OCI-LY7 (cell line): ENCODE measurements around the gene MRPL46. TPM values are rescaled to one million over a fixed set of nuclear protein-coding genes. Genes with fewer than 3 reads are reported as not detected.

Experiments used
- BruUV-seq: library from RNA; stranded (reverse); fragments of 400-500 nt; replicated peaks from 2 replicates; lab custom pipeline; 2021; lab: Mats Ljungman, UMichigan
- CTCF ChIA-PET: fragments of 300-600 bp; sonication (Branson Sonifier 250); formaldehyde crosslinking; loops from one replicate; lab custom pipeline; 2022; ENCODE audit warnings: antibody characterized with exemption; ENCODE audit not compliant: unreplicated experiment; lab: Charles Lee
- POLR2A ChIA-PET: fragments of 300-600 bp; sonication (Branson Sonifier 250); formaldehyde crosslinking; loops from one replicate; lab custom pipeline; 2022; ENCODE audit warnings: antibody characterized with exemption; lab: Charles Lee
- DNase-seq: peaks from one replicate; pipeline ENCODE4 v3.0.0-alpha.2; 2015; ENCODE audit warnings: low spot score
- H2AFZ ChIP-seq: fragments of 200-600 bp; sonication (generic), shearing (Covaris generic); 2 replicates; pipeline ENCODE4 v1.6.1; 2014; ENCODE audit warnings: mild to moderate bottlenecking, antibody characterized with exemption, low read length, moderate library complexity
- H3K27ac ChIP-seq: fragments of 200-600 bp; sonication (generic); 2 replicates; pipeline ENCODE4 v1.5.1; 2014; ENCODE audit warnings: mixed run types, low read depth, mild to moderate bottlenecking, moderate library complexity, low read length, inconsistent platforms; ENCODE audit not compliant: poor library complexity, severe bottlenecking
- H3K36me3 ChIP-seq: fragments of 200-600 bp; sonication (generic); 2 replicates; pipeline ENCODE4 v1.6.1; 2014; ENCODE audit warnings: mild to moderate bottlenecking, antibody characterized with exemption, low read length, moderate library complexity, mixed read lengths; ENCODE audit not compliant: insufficient read depth
- H3K4me1 ChIP-seq: fragments of 200-600 bp; sonication (generic); 2 replicates; pipeline ENCODE4 v1.5.1; 2014; ENCODE audit warnings: mild to moderate bottlenecking, low read length; ENCODE audit not compliant: insufficient read depth, poor library complexity, severe bottlenecking
- H3K4me2 ChIP-seq: fragments of 200-600 bp; sonication (generic); 2 replicates; pipeline ENCODE4 v1.6.1; 2014; ENCODE audit warnings: mild to moderate bottlenecking, low read length
- H3K4me3 ChIP-seq: fragments of 200-600 bp; sonication (generic); 2 replicates; pipeline ENCODE4 v1.5.1; 2014; ENCODE audit warnings: mild to moderate bottlenecking, low read depth, low read length; ENCODE audit not compliant: poor library complexity, severe bottlenecking
- H3K79me2 ChIP-seq: fragments of 200-600 bp; sonication (generic); 2 replicates; pipeline ENCODE4 v1.6.1; 2016; ENCODE audit warnings: low read depth, mild to moderate bottlenecking, low read length, moderate library complexity, mixed read lengths; ENCODE audit not compliant: insufficient read depth
- H3K9me2 ChIP-seq: fragments of 200-600 bp; sonication (generic); 2 replicates; pipeline ENCODE4 v1.6.1; 2016; ENCODE audit warnings: mild to moderate bottlenecking, low read length, mixed read lengths; ENCODE audit not compliant: insufficient read depth
- H3K9me3 ChIP-seq: fragments of 200-600 bp; sonication (generic); 2 replicates; pipeline ENCODE4 v1.6.1; 2014; ENCODE audit warnings: mild to moderate bottlenecking, mixed run types, low read length, mixed read lengths
- H4K20me1 ChIP-seq: fragments of 200-600 bp; sonication (generic); 2 replicates; pipeline ENCODE4 v1.6.1; 2014; ENCODE audit warnings: mild to moderate bottlenecking, antibody characterized with exemption, low read length, moderate library complexity, mixed read lengths; ENCODE audit not compliant: insufficient read depth
- CTCF ChIP-seq: fragments of 200-600 bp; sonication (generic); conservative IDR thresholded peaks from 2 replicates; pipeline ENCODE4 v1.5.1; 2014; ENCODE audit warnings: mild to moderate bottlenecking, antibody characterized with exemption, low read length, moderate library complexity, mixed read lengths
- EZH2phosphoT487 ChIP-seq: fragments of 200-600 bp; sonication (generic); IDR thresholded peaks from 2 replicates; pipeline ENCODE4 v1.6.1; 2018; ENCODE audit warnings: low read depth, borderline replicate concordance, mild to moderate bottlenecking, mixed run types, antibody characterized with exemption, low read length, moderate library complexity, mixed read lengths
- intact Hi-C: fragments of 100-400 bp; cut with micrococcal nuclease; formaldehyde crosslinking; loops from one replicate; pipeline ENCODE4 v1.10.0; 2022; ENCODE audit not compliant: unreplicated experiment
- total RNA-seq, 2 experiments: library from RNA; depleted of rRNA in 1 of 2; stranded (reverse); fragments of >200 nt in 1 of 2; shearing (Covaris generic) in 1 of 2; gene quantifications; 2 replicates each; pipeline ENCODE4 v1.2.3, GENCODE V29; 2014 to 2022

Gene MRPL46
- total RNA-seq, 2 experiments from 2014 or later, result 30.4 to 37.2 TPM

DNA sequence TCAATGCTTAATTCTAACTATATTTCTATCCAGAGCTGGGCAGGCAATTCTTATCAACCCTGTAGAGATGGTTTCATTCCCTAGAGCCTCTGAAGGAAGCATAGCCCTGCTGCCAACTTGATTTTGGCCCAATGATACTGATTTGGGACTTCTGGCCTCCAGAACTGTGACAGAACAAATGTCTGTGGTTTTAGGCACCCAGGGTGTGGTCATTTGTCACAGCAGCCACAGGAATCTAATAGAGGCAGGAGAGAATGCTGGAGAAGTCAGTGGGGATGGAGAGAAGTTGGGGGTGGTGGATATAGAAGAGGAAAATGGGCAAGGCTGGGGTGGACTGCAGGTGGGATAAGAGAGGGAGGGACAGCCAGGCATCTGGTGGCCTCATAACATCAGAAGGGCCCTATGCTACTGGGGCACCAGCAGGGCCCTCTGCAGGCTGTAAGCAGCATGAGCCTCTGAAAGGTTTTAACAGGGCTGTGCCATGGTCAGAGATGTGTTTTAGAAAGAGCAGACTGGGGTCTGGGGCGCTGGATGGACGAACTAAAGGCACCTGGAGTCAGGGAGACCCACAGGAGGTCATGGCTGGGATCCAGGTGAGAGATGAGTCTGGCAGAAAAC is 20.1 kb upstream of the MRPL46 start:
- Histone ChIP-seq H2AFZ (no peak overlapping the region), H3K4me2 (no peak overlapping the region), H3K4me1 (no peaks in the 10 kb centered on the region), H4K20me1 (no peaks in the 10 kb centered on the region), H3K27ac (no peak overlapping the region), H3K79me2 (no peaks in the 10 kb centered on the region), H3K4me3 (no peak overlapping the region), H3K9me2 (no peaks in the 10 kb centered on the region), H3K9me3 (no peaks in the 10 kb centered on the region), H3K36me3 (no peaks in the 10 kb centered on the region)
- ChIA-PET CTCF (no interaction called here), POLR2A (no interaction called here)
- BruUV-seq, result no TSS peak
- intact Hi-C loops, result no loop called here
- DNase-seq, result no peak
- TF ChIP-seq EZH2phosphoT487 (no peak), CTCF (no peak)

GRCh38 chr15:88484682-88485331 is 17.6 kb upstream of the MRPL46 start:
- TF ChIP-seq CTCF (no peak), EZH2phosphoT487 (no peak)
- H2AFZ ChIP-seq, result no peak overlapping the region
- intact Hi-C loops, result no loop called here
- H3K4me3 ChIP-seq, result no peak overlapping the region
- ChIA-PET POLR2A (no interaction called here), CTCF (no interaction called here)
- no peaks in the 10 kb centered on the region for H3K79me2 ChIP-seq
- no peak overlapping the region for H3K27ac ChIP-seq
- H4K20me1 ChIP-seq, result no peaks in the 10 kb centered on the region
- BruUV-seq, result no TSS peak
- H3K9me2 ChIP-seq, result no peaks in the 10 kb centered on the region
- no peak overlapping the region for H3K4me2 ChIP-seq
- H3K9me3 ChIP-seq, result no peaks in the 10 kb centered on the region
- DNase-seq, result no peak
- H3K4me1 ChIP-seq, result peaks cover 8% of the 10 kb centered on the region
- no peaks in the 10 kb centered on the region for H3K36me3 ChIP-seq

DNA sequence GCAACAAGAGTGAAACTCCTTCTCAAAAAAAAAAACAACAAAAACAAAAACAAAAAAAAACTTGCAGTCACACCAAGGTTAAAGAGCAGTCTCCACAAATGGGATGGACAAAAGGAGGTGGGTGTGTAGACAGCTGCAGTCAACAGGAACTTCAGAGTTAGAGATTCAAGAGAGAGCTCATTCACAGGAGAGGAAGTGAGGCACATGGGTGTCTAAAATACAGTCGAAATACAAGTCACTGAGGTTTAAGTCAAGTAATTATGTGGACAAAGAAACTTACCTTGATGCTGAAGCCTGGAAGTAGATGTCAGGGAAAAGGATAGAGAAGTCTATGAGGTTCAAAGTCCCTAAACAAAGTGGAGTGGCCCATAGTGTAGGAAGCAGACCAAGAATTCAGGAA is 15.1 kb upstream of the MRPL46 start:
- Histone ChIP-seq H3K4me3 (no peak overlapping the region), H3K4me2 (no peak overlapping the region), H4K20me1 (no peaks in the 10 kb centered on the region), H3K36me3 (peaks cover 14% of the 10 kb centered on the region), H3K79me2 (no peaks in the 10 kb centered on the region), H3K9me3 (no peaks in the 10 kb centered on the region), H3K4me1 (peaks cover 8% of the 10 kb centered on the region), H3K9me2 (no peaks in the 10 kb centered on the region), H3K27ac (no peak overlapping the region), H2AFZ (no peak overlapping the region)
- POLR2A ChIA-PET, result no interaction called here
- intact Hi-C loops, result no loop called here
- DNase-seq, result peak; percentile 10
- no TSS peak for BruUV-seq
- CTCF ChIA-PET, result no interaction called here
- TF ChIP-seq CTCF (no peak), EZH2phosphoT487 (no peak)
